H1 (cell line): ENCODE results near the gene NME1. TPM values are rescaled to one million over a fixed set of nuclear protein-coding genes. Genes with fewer than 3 reads are reported as not detected.

Experiments used
- CTCF ChIA-PET: fragments of 300-600 bp; sonication (Branson Sonifier 250); formaldehyde crosslinking; loops from one replicate; lab custom pipeline; 2021; ENCODE audit not compliant: partially characterized antibody; lab: Charles Lee
- POLR2A ChIA-PET: fragments of 300-600 bp; sonication (Branson Sonifier 250); formaldehyde crosslinking; loops from one replicate; lab custom pipeline; 2021; ENCODE audit warnings: inconsistent platforms; ENCODE audit not compliant: partially characterized antibody; lab: Charles Lee
- DNase-seq, 2 experiments: peaks; one replicate each; pipeline versions ENCODE4 v3.0.0 to v3.0.0-alpha.2; 2010 to 2022; ENCODE audit warnings: low spot score in 2 of 2, low read depth in 1 of 2, mixed read lengths in 1 of 2
- FAIRE-seq: peaks from 2 replicates; lab custom pipeline; 2011; peaks lifted over from hg19 to GRCh38; lab: Jason Lieb, UNC
- H2AFZ ChIP-seq: 2 replicates; pipeline ENCODE4 v1.8.1; 2012; ENCODE audit warnings: low read length, inconsistent platforms
- H2AK5ac ChIP-seq: 2 replicates; pipeline ENCODE4 v1.6.1; 2013; ENCODE audit warnings: low read depth, low read length
- H2BK120ac ChIP-seq: replicated peaks from 2 replicates; pipeline ENCODE3; 2013; ENCODE audit warnings: low read depth, low read length, inconsistent platforms
- H2BK12ac ChIP-seq: 2 replicates; pipeline ENCODE4 v1.6.1; 2013; ENCODE audit warnings: low read depth, low read length
- H2BK15ac ChIP-seq: 2 replicates; pipeline ENCODE4 v1.6.1; 2013; ENCODE audit warnings: low read length
- H2BK20ac ChIP-seq: 2 replicates; pipeline ENCODE4 v1.6.1; 2013; ENCODE audit warnings: low read length
- H2BK5ac ChIP-seq: 2 replicates; pipeline ENCODE4 v1.6.1; 2013; ENCODE audit warnings: low read depth, low read length
- H3K14ac ChIP-seq: 2 replicates; pipeline ENCODE4 v1.6.1; 2013; ENCODE audit warnings: inconsistent platforms; ENCODE audit not compliant: insufficient read length
- H3K18ac ChIP-seq: 2 replicates; pipeline ENCODE4 v1.6.1; 2013; ENCODE audit warnings: low read length; ENCODE audit errors: extremely low read depth
- H3K23ac ChIP-seq: 2 replicates; pipeline ENCODE4 v1.6.1; 2013; ENCODE audit warnings: inconsistent platforms; ENCODE audit not compliant: insufficient read length
- H3K23me2 ChIP-seq: 2 replicates; pipeline ENCODE4 v1.6.1; 2013; ENCODE audit warnings: low read depth, low read length
- H3K27ac ChIP-seq: 2 replicates; pipeline ENCODE4 v1.6.1; 2011; ENCODE audit warnings: low read depth, low read length, inconsistent platforms
- H3K27me3 ChIP-seq, 4 experiments: replicated peaks in 1 of 4; 1 replicate in 1 of 4; 2 replicates in 3 of 4; pipeline versions ENCODE4 v1.6.1 to v1.8.1; 2011 to 2013; ENCODE audit warnings: low read length in 3 of 4, mild to moderate bottlenecking in 3 of 4, inconsistent platforms in 2 of 4, mixed read lengths in 2 of 4, moderate library complexity in 1 of 4; ENCODE audit not compliant: control insufficient read depth in 3 of 4, insufficient read depth in 3 of 4; ENCODE audit errors: extremely low read depth in 1 of 4
- H3K36me3 ChIP-seq, 4 experiments: 2 replicates each; pipeline versions ENCODE4 v1.6.1 to v1.8.1; 2011 to 2013; ENCODE audit warnings: mild to moderate bottlenecking in 4 of 4, low read length in 3 of 4, moderate library complexity in 2 of 4, control low read depth in 1 of 4, inconsistent platforms in 1 of 4; ENCODE audit not compliant: insufficient read depth in 4 of 4, control insufficient read depth in 2 of 4
- H3K4ac ChIP-seq: replicated peaks from 2 replicates; pipeline ENCODE3; 2013; ENCODE audit warnings: low read length, low read depth, mixed read lengths, inconsistent platforms; ENCODE audit not compliant: insufficient read length
- H3K4me1 ChIP-seq, 4 experiments: replicated peaks in 1 of 4; 1 replicate in 1 of 4; 2 replicates in 3 of 4; pipeline versions ENCODE4 v1.6.1 to v1.8.1; 2011 to 2013; ENCODE audit warnings: low read length in 3 of 4, inconsistent platforms in 2 of 4, mixed read lengths in 1 of 4; ENCODE audit not compliant: insufficient read depth in 4 of 4, control insufficient read depth in 3 of 4
- H3K4me2 ChIP-seq, 2 experiments: 2 replicates each; pipeline versions ENCODE4 v1.6.1 to v1.8.1; 2011 to 2013; ENCODE audit warnings: low read depth in 2 of 2, low read length in 2 of 2, control low read depth in 1 of 2, inconsistent platforms in 1 of 2, mild to moderate bottlenecking in 1 of 2; ENCODE audit not compliant: insufficient read depth in 1 of 2
- H3K4me3 ChIP-seq, 4 experiments: fragments of 200-600, 300-600 bp in 1 of 4; sonication (generic), shearing (Covaris generic), sonication (Bioruptor Twin) in 1 of 4; 2 replicates each; pipeline versions ENCODE4 v1.5.1 to v1.8.1; 2011 to 2016; ENCODE audit warnings: low read length in 4 of 4, low read depth in 3 of 4, control low read depth in 2 of 4, inconsistent platforms in 2 of 4, mild to moderate bottlenecking in 2 of 4, mixed read lengths in 1 of 4, moderate library complexity in 1 of 4; ENCODE audit not compliant: insufficient read depth in 2 of 4; ENCODE audit errors: extremely low read depth in 1 of 4
- H3K56ac ChIP-seq: replicated peaks from 2 replicates; pipeline ENCODE3; 2013; ENCODE audit warnings: low read depth, mild to moderate bottlenecking, mixed read lengths, low read length, inconsistent platforms; ENCODE audit not compliant: insufficient read length
- H3K79me1 ChIP-seq: 2 replicates; pipeline ENCODE4 v1.6.1; 2013; ENCODE audit warnings: low read depth, low read length, control low read depth
- H3K79me2 ChIP-seq, 2 experiments: 2 replicates each; pipeline versions ENCODE4 v1.6.1 to v1.8.1; 2012 to 2013; ENCODE audit warnings: low read length in 2 of 2, mild to moderate bottlenecking in 2 of 2, inconsistent platforms in 1 of 2; ENCODE audit not compliant: insufficient read depth in 2 of 2, control insufficient read depth in 1 of 2
- H3K9ac ChIP-seq, 4 experiments: replicated peaks in 1 of 4; 1 replicate in 1 of 4; 2 replicates in 3 of 4; pipeline versions ENCODE4 v1.6.1 to v1.8.1; 2011 to 2013; ENCODE audit warnings: low read depth in 3 of 4, low read length in 3 of 4, control low read depth in 2 of 4, mild to moderate bottlenecking in 2 of 4, moderate library complexity in 2 of 4, inconsistent platforms in 1 of 4; ENCODE audit errors: extremely low read depth in 1 of 4
- H3K9me3 ChIP-seq, 2 experiments: 2 replicates each; pipeline versions ENCODE4 v1.6.1 to v1.8.1; 2012 to 2013; ENCODE audit warnings: mild to moderate bottlenecking in 2 of 2, moderate library complexity in 2 of 2, control low read depth in 1 of 2, inconsistent platforms in 1 of 2, low read depth in 1 of 2, low read length in 1 of 2, mixed read lengths in 1 of 2; ENCODE audit not compliant: insufficient read depth in 2 of 2
- H4K20me1 ChIP-seq, 2 experiments: replicated peaks in 1 of 2; 2 replicates each; pipeline versions ENCODE3 to v1.8.1; 2011 to 2013; ENCODE audit warnings: inconsistent platforms in 2 of 2, low read length in 2 of 2, mild to moderate bottlenecking in 1 of 2; ENCODE audit not compliant: insufficient read depth in 2 of 2, control insufficient read depth in 1 of 2
- H4K5ac ChIP-seq: 2 replicates; pipeline ENCODE4 v1.6.1; 2013; ENCODE audit warnings: low read length, low read depth, mixed read lengths, inconsistent platforms; ENCODE audit not compliant: insufficient read length
- H4K8ac ChIP-seq: 2 replicates; pipeline ENCODE4 v1.8.0; 2013; ENCODE audit warnings: mild to moderate bottlenecking, moderate library complexity, low read length, inconsistent platforms; ENCODE audit not compliant: insufficient read depth; ENCODE audit errors: extremely low read depth
- H4K91ac ChIP-seq: replicated peaks from 2 replicates; pipeline ENCODE3; 2013; ENCODE audit warnings: low read length, mixed read lengths, inconsistent platforms; ENCODE audit not compliant: insufficient read length
- EZH2 ChIP-seq: fragments of 200-600 bp; sonication (generic); IDR thresholded peaks from 2 replicates; pipeline ENCODE4 v1.7.1; 2012; ENCODE audit warnings: low read depth, mild to moderate bottlenecking, moderate library complexity, low read length, inconsistent platforms; ENCODE audit not compliant: severe bottlenecking
- WGBS, 2 experiments: shearing (Covaris generic) in 1 of 2; methylation state at CpG; one replicate each; pipeline versions ENCODE4 v1.1.6 to v1.1.7; 2013 to 2015; ENCODE audit warnings: low lambda C conversion rate in 2 of 2, mixed read lengths in 2 of 2, inconsistent platforms in 1 of 2, low coverage in 1 of 2, missing lambda C conversion rate in 1 of 2; ENCODE audit not compliant: insufficient replicate concordance in 2 of 2, insufficient coverage in 1 of 2, insufficient read length in 1 of 2; ENCODE audit errors: extremely low coverage in 1 of 2, missing lambda C conversion rate in 1 of 2; 5-methylcytosine and 5-hydroxymethylcytosine counted together
- polyA plus RNA-seq, 7 experiments: library from polyadenylated mRNA; depleted of rRNA in 3 of 7; stranded (reverse) in 5 of 7; unstranded in 2 of 7; fragments of >200 nt in 5 of 7; fragments of 200-250 nt in 2 of 7; gene quantifications; 1 replicate in 5 of 7; 2 replicates in 1 of 7; 4 replicates in 1 of 7; pipeline versions ENCODE4 v1.2.1 to v1.2.3, GENCODE V29; 2011 to 2013; ENCODE audit warnings: missing spikeins in 2 of 7, mixed read lengths in 2 of 7
- total RNA-seq: library from RNA; stranded (reverse); fragmentation: NEBNext Ultra II Directional; extraction: Animal tissue kit (Norgen Biotek cat#: 25700); gene quantifications from 2 replicates; pipeline ENCODE4 v1.2.1, GENCODE V29; 2021

Gene NME1
- total and polyA plus RNA-seq, 2 of the 8 experiments (the other 6 are each of a cell fraction or from before 2014, with no cell fraction given): 307 to 380 TPM

DNA sequence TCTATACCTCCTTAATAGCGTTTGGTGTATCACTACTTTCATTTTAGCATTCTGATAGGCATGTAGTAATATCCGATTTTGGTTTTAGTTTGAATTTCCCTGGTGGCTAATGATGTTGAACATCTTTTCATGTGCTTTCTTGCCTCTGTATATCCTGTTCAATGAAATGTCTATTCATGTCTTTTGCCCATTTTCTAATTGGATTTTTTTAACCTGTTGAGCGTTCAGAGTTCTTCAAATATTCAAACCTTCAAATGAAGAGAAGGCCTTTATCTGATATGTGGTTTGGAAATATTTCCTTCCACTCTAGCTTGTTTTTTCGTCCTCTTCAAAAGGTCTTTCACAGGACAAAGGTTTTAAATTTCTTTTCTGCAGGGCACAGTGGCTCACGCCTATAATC lies 2.4 kb upstream of the NME1 start:
- 89% methylated on average over 5 of the region's 5 CpGs; no CpG with 5 or more reads in 1 of the 2 experiments for WGBS, 2 experiments
- H3K18ac ChIP-seq: no peak overlapping the region
- H3K23ac ChIP-seq: no peak overlapping the region
- no peak overlapping the region for H3K4ac ChIP-seq
- H4K20me1 ChIP-seq: no peaks in the 10 kb centered on the region
- H3K27me3 ChIP-seq: no peaks in the 10 kb centered on the region
- H3K4me1 ChIP-seq: peaks cover 0 to 2% (median 0%) of the 10 kb centered on the region in 4 experiments; a peak in 3 of 7 replicates
- H4K8ac ChIP-seq: no peak overlapping the region
- no peak overlapping the region for H2AFZ ChIP-seq
- H3K27ac ChIP-seq: no peak overlapping the region
- no peak overlapping the region for H2BK5ac ChIP-seq
- H2BK12ac ChIP-seq: no peak overlapping the region
- no peak overlapping the region for H2BK120ac ChIP-seq
- no peak for DNase-seq
- no peak overlapping the region for H3K4me2 ChIP-seq
- peaks cover 0 to 6% (median 4%) of the 10 kb centered on the region in 4 experiments; a peak in 4 of 8 replicates for H3K36me3 ChIP-seq
- peaks cover 5% of the 10 kb centered on the region for H3K23me2 ChIP-seq
- TF ChIP-seq EZH2: no peak
- CTCF ChIA-PET: interaction anchor here (1.0 to 2.0 kb wide), 2 partner anchors 15 to 150 kb away, joined by 3 to 6 read pairs; no protein-coding TSS in a partner anchor
- no peak overlapping the region for H3K4me3 ChIP-seq
- no peak overlapping the region for H3K56ac ChIP-seq
- H2BK20ac ChIP-seq: no peak overlapping the region
- H4K91ac ChIP-seq: no peak overlapping the region
- H2BK15ac ChIP-seq: no peak overlapping the region
- no peak overlapping the region for H2AK5ac ChIP-seq
- H3K9ac ChIP-seq: no peak overlapping the region
- H4K5ac ChIP-seq: no peak overlapping the region
- H3K79me1 ChIP-seq: peaks cover 9% of the 10 kb centered on the region; the same call in 1 of the 2 replicates
- H3K9me3 ChIP-seq: no peaks in the 10 kb centered on the region
- peaks cover 10 to 24% of the 10 kb centered on the region in 2 experiments for H3K79me2 ChIP-seq
- no peak for FAIRE-seq
- H3K14ac ChIP-seq: no peak overlapping the region
- POLR2A ChIA-PET: interaction anchor here (6.1 kb wide), 1 partner anchor 13 kb away, joined by 82 read pairs; the partner anchor contains the start of gene NME2
